GM23338 (cell line): ENCODE results near the gene EFTUD2. TPM values are rescaled to one million over a fixed set of nuclear protein-coding genes. Genes with fewer than 3 reads are reported as not detected.

ENCODE experiments used
- ATAC-seq: fragments of 200-7000 bp; cut with Tn5 transposase; 3 replicates; pipeline ENCODE4 v1.9.1; 2020
- DNase-seq: peaks from one replicate; pipeline ENCODE4 v3.0.0-alpha.2; 2015; ENCODE audit warnings: low spot score
- H2AFZ ChIP-seq: fragments of 200-600 bp; sonication (generic); 2 replicates; pipeline ENCODE4 v1.8.0; 2016; ENCODE audit warnings: antibody characterized with exemption, mild to moderate bottlenecking, moderate library complexity
- H3F3A ChIP-seq: fragments of 200-600 bp; sonication (generic); replicated peaks from 2 replicates; pipeline ENCODE4 v1.8.0; 2017; ENCODE audit warnings: antibody characterized with exemption, mixed run types, low read depth
- H3K27ac ChIP-seq: fragments of 200-600 bp; sonication (generic); 2 replicates; pipeline ENCODE4 v1.6.1; 2016; ENCODE audit warnings: low read depth
- H3K27me3 ChIP-seq: fragments of 200-600 bp; sonication (generic); 2 replicates; pipeline ENCODE4 v1.8.0; 2016; ENCODE audit warnings: mild to moderate bottlenecking, mixed run types, moderate library complexity; ENCODE audit not compliant: insufficient read depth
- H3K36me3 ChIP-seq: fragments of 200-600 bp; sonication (generic); 2 replicates; pipeline ENCODE4 v1.8.0; 2016; ENCODE audit warnings: mild to moderate bottlenecking; ENCODE audit not compliant: insufficient read depth
- H3K4me1 ChIP-seq: fragments of 200-600 bp; sonication (generic); 2 replicates; pipeline ENCODE4 v1.8.0; 2016; ENCODE audit warnings: mild to moderate bottlenecking, moderate library complexity; ENCODE audit not compliant: insufficient read depth
- H3K4me2 ChIP-seq: fragments of 200-600 bp; sonication (generic); 2 replicates; pipeline ENCODE4 v1.7.1; 2017; ENCODE audit warnings: mixed run types
- H3K4me3 ChIP-seq: fragments of 200-600 bp; sonication (generic); 2 replicates; pipeline ENCODE4 v1.6.1; 2016; ENCODE audit warnings: mixed run types
- H3K79me2 ChIP-seq: fragments of 200-600 bp; sonication (generic); replicated peaks from 2 replicates; pipeline ENCODE4 v1.8.0; 2017; ENCODE audit warnings: mild to moderate bottlenecking; ENCODE audit not compliant: insufficient read depth
- H3K9me2 ChIP-seq: fragments of 200-600 bp; sonication (generic); 2 replicates; pipeline ENCODE4 v1.8.0; 2017; ENCODE audit not compliant: insufficient read depth
- H4K20me1 ChIP-seq: fragments of 200-600 bp; sonication (generic); replicated peaks from 2 replicates; pipeline ENCODE4 v1.8.0; 2017; ENCODE audit warnings: mild to moderate bottlenecking; ENCODE audit not compliant: insufficient read depth
- H3K27ac Mint-ChIP-seq: 2 replicates; pipeline ENCODE4 v1.8.0; 2020; ENCODE audit warnings: inconsistent platforms, mild to moderate bottlenecking, moderate library complexity, mixed read lengths
- H3K27me3 Mint-ChIP-seq: 3 replicates; pipeline ENCODE4 v1.8.0; 2022; ENCODE audit warnings: low read depth, mild to moderate bottlenecking, moderate library complexity, mixed read lengths, inconsistent platforms; ENCODE audit not compliant: insufficient read depth, poor library complexity
- H3K36me3 Mint-ChIP-seq: 3 replicates; pipeline ENCODE4 v1.8.0; 2021; ENCODE audit warnings: low read depth, mild to moderate bottlenecking, inconsistent platforms, moderate library complexity, mixed read lengths
- H3K4me1 Mint-ChIP-seq: 3 replicates; pipeline ENCODE4 v1.8.0; 2020; ENCODE audit warnings: mild to moderate bottlenecking, inconsistent platforms, mixed read lengths
- H3K4me3 Mint-ChIP-seq: 3 replicates; pipeline ENCODE4 v1.8.0; 2021; ENCODE audit warnings: moderate library complexity, mild to moderate bottlenecking, inconsistent platforms, mixed read lengths
- H3K9me3 Mint-ChIP-seq: 3 replicates; pipeline ENCODE4 v1.8.0; 2020; ENCODE audit warnings: moderate library complexity, mild to moderate bottlenecking, inconsistent platforms, mixed read lengths
- CREB1 ChIP-seq: fragments of 250-450 bp; sonication (Bioruptor Pico); IDR thresholded peaks from 2 replicates; pipeline ENCODE4 v1.5.0; 2020; ENCODE audit warnings: low read depth, mild to moderate bottlenecking, moderate library complexity
- ETS1 ChIP-seq: IDR thresholded peaks from 2 replicates; pipeline ENCODE4 v1.6.1; 2016; ENCODE audit warnings: antibody characterized with exemption
- EZH2 ChIP-seq: fragments of 200-600 bp; sonication (generic); IDR thresholded peaks from one replicate; pipeline ENCODE4 v1.8.0; 2017; ENCODE audit warnings: antibody characterized with exemption, mild to moderate bottlenecking, low read depth; ENCODE audit not compliant: unreplicated experiment
- EZH2phosphoT487 ChIP-seq: fragments of 200-600 bp; sonication (generic); IDR thresholded peaks from one replicate; pipeline ENCODE4 v1.8.1; 2018; ENCODE audit warnings: antibody characterized with exemption; ENCODE audit not compliant: unreplicated experiment
- JUNB ChIP-seq: IDR thresholded peaks from one replicate; pipeline ENCODE4 v1.6.1; 2016; ENCODE audit warnings: antibody characterized with exemption; ENCODE audit not compliant: unreplicated experiment
- NANOG ChIP-seq: IDR thresholded peaks from 2 replicates; pipeline ENCODE4 v1.6.1; 2016; ENCODE audit warnings: antibody characterized with exemption, borderline replicate concordance
- POLR2AphosphoS5 ChIP-seq: IDR thresholded peaks from 2 replicates; pipeline ENCODE4 v1.6.1; 2016; ENCODE audit warnings: antibody characterized with exemption, low read depth
- REST ChIP-seq: IDR thresholded peaks from one replicate; pipeline ENCODE4 v1.6.1; 2018; ENCODE audit warnings: antibody characterized with exemption; ENCODE audit not compliant: unreplicated experiment
- STAT1 ChIP-seq: IDR thresholded peaks from one replicate; pipeline ENCODE4 v1.6.1; 2016; ENCODE audit warnings: antibody characterized with exemption; ENCODE audit not compliant: unreplicated experiment
- ZNF114 ChIP-seq: fragments of 250-450 bp; sonication (Bioruptor Pico); IDR thresholded peaks from 2 replicates; pipeline ENCODE4 v1.5.0; 2020; ENCODE audit warnings: mild to moderate bottlenecking, moderate library complexity
- ZNF331 ChIP-seq: fragments of 250-450 bp; sonication (Bioruptor Pico); IDR thresholded peaks from 2 replicates; pipeline ENCODE4 v1.5.0; 2020; ENCODE audit warnings: low read depth, mild to moderate bottlenecking, moderate library complexity
- ZNF462 ChIP-seq: fragments of 250-450 bp; sonication (Bioruptor Pico); IDR thresholded peaks from 2 replicates; pipeline ENCODE4 v1.5.0; 2020; ENCODE audit warnings: mild to moderate bottlenecking, moderate library complexity
- polyA plus RNA-seq: library from polyadenylated mRNA; unstranded; fragments of >200 nt; fragmentation: Nextera tagmentation; extraction: Ambion mirVana; gene quantifications from 2 replicates; pipeline ENCODE4 v1.2.1, GENCODE V29; 2016
- total RNA-seq: library from RNA; depleted of rRNA; stranded (reverse); fragments of >200 nt; shearing (Covaris generic); gene quantifications from 2 replicates; pipeline ENCODE4 v1.2.3, GENCODE V29; 2014
- TF ChIP-seq, protein P1 (sequence below), 2 experiments: fragments of 200-600 bp in 1 of 2; sonication (generic) in 1 of 2; conservative IDR thresholded peaks; 2 replicates each; pipeline versions ENCODE4 v1.5.1 to v1.6.1; 2016 to 2017; ENCODE audit warnings: antibody characterized with exemption in 2 of 2, low read depth in 2 of 2, mild to moderate bottlenecking in 2 of 2, moderate library complexity in 1 of 2

The EFTUD2 gene
- total and polyA plus RNA-seq, 2 experiments from 2014 or later = 61.6 to 196 TPM

- Mint-ChIP-seq H3K4me3 (no peak overlapping the region; the same call in 2 of the 3 replicates), H3K27me3 (peaks cover 22% of the 10 kb centered on the region), H3K9me3 (no peaks in the 10 kb centered on the region), H3K36me3 (peaks cover 9% of the 10 kb centered on the region), H3K27ac (no peak overlapping the region), H3K4me1 (peaks cover 37% of the 10 kb centered on the region)
- Histone ChIP-seq H3K27ac (no peak overlapping the region), H3K9me2 (no peaks in the 10 kb centered on the region), H2AFZ (peak overlapping the region; percentile 41), H3K4me3 (no peak overlapping the region), H3K27me3 (no peaks in the 10 kb centered on the region), H3K4me2 (peak overlapping the region; percentile 68), H4K20me1 (no peaks in the 10 kb centered on the region), H3K79me2 (no peaks in the 10 kb centered on the region), H3K4me1 (peaks cover 12% of the 10 kb centered on the region; the same call in 1 of the 2 replicates), H3K36me3 (no peaks in the 10 kb centered on the region), H3F3A (0 out of 2 replicates have a peak, but pooled peaks cover 18% of the 10 kb centered on the region)
- ATAC-seq (peak; percentile 11; the same call in 2 of the 3 replicates), DNase-seq (no peak)
- TF ChIP-seq JUNB (no peak), NANOG (no peak), ZNF331 (CRISPR knock-in tag) (no peak), POLR2AphosphoS5 (no peak), REST (no peak), EZH2phosphoT487 (no peak), ZNF114 (no peak), EZH2 (no peak), STAT1 (no peak), ETS1 (no peak), ZNF462 (CRISPR knock-in tag) (no peak), CREB1 (no peak)
- TF ChIP-seq, protein P1, sequence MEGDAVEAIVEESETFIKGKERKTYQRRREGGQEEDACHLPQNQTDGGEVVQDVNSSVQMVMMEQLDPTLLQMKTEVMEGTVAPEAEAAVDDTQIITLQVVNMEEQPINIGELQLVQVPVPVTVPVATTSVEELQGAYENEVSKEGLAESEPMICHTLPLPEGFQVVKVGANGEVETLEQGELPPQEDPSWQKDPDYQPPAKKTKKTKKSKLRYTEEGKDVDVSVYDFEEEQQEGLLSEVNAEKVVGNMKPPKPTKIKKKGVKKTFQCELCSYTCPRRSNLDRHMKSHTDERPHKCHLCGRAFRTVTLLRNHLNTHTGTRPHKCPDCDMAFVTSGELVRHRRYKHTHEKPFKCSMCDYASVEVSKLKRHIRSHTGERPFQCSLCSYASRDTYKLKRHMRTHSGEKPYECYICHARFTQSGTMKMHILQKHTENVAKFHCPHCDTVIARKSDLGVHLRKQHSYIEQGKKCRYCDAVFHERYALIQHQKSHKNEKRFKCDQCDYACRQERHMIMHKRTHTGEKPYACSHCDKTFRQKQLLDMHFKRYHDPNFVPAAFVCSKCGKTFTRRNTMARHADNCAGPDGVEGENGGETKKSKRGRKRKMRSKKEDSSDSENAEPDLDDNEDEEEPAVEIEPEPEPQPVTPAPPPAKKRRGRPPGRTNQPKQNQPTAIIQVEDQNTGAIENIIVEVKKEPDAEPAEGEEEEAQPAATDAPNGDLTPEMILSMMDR (conservative IDR thresholded peaks at IDR 0.05; ENCODE audit: low read depth in 2 of 2) = no peak
These were observed 21.3 kb upstream of the EFTUD2 start for GRCh38 chr17:44920565-44920940.
